Ascending aorta (tissue), 2 donors: ENCODE measurements around the gene SMYD1. TPM values are rescaled to one million over a fixed set of nuclear protein-coding genes. Genes with fewer than 3 reads are reported as not detected.

Experiments
- DNase-seq, 2 donors: peaks; one replicate each; pipeline ENCODE4 v3.0.0-alpha.2; 2019; ENCODE audit warnings: low spot score in 2 of 2
- H3K27ac ChIP-seq, 2 donors: fragments of 200-600 bp; sonication (generic); one replicate each; pipeline ENCODE4 v1.5.1; 2016 to 2017; ENCODE audit warnings: mild to moderate bottlenecking in 1 of 2
- H3K27me3 ChIP-seq: fragments of 200-600 bp; sonication (generic); one replicate; pipeline ENCODE4 v1.5.1; 2017
- H3K36me3 ChIP-seq, 2 donors: fragments of 200-600 bp; sonication (generic); one replicate each; pipeline ENCODE4 v1.5.1; 2016
- H3K4me1 ChIP-seq, 2 donors: fragments of 200-600 bp; sonication (generic); one replicate each; pipeline ENCODE4 v1.5.1; 2016 to 2017; ENCODE audit warnings: mild to moderate bottlenecking in 1 of 2
- H3K4me3 ChIP-seq, 2 donors: fragments of 200-600 bp; sonication (generic); one replicate each; pipeline ENCODE4 v1.5.1; 2016 to 2017; ENCODE audit warnings: mild to moderate bottlenecking in 1 of 2
- H3K9me3 ChIP-seq, 2 donors: fragments of 200-600 bp; sonication (generic); one replicate each; pipeline ENCODE4 v1.5.1; 2016
- CTCF ChIP-seq, 3 experiments: fragments of 200-600 bp in 2 of 3; fragments of 450-650 bp in 1 of 3; sonication (generic) in 2 of 3; IDR thresholded peaks; one replicate each; pipeline ENCODE4 v1.5.1; 2016 to 2019; ENCODE audit warnings: antibody characterized with exemption in 3 of 3, mild to moderate bottlenecking in 1 of 3, moderate library complexity in 1 of 3
- intact Hi-C: fragments of 100-400 bp; cut with DNase I; formaldehyde crosslinking; loops from one replicate; pipeline ENCODE4 v1.15.1; 2023
- total RNA-seq: library from RNA; depleted of rRNA; stranded (reverse); fragments of >200 nt; gene quantifications from one replicate; pipeline ENCODE4 v1.1.0, GENCODE V29; 2016

Gene SMYD1
- total RNA-seq, 1 donor from 2014 or later: not detected

GRCh38 chr2:88088999-88089398 lies 21.4 kb downstream of the SMYD1 start:
- DNase-seq: no peak
- H3K27ac ChIP-seq: no peak overlapping the region
- H3K4me3 ChIP-seq: no peak overlapping the region
- H3K36me3 ChIP-seq: no peaks in the 10 kb centered on the region
- no peaks in the 10 kb centered on the region for H3K9me3 ChIP-seq
- no peak for TF ChIP-seq CTCF (IDR thresholded peaks at IDR 0.05)
- intact Hi-C loops: no loop called here
- H3K4me1 ChIP-seq: no peaks in the 10 kb centered on the region
- H3K27me3 ChIP-seq: no peaks in the 10 kb centered on the region

GRCh38 chr2:88090446-88091283 lies 23.0 kb downstream of the SMYD1 start:
- H3K27ac ChIP-seq: no peak overlapping the region
- no peaks in the 10 kb centered on the region for H3K4me1 ChIP-seq
- no peaks in the 10 kb centered on the region for H3K9me3 ChIP-seq
- no peak overlapping the region for H3K4me3 ChIP-seq
- intact Hi-C loops: no loop called here
- H3K36me3 ChIP-seq: no peaks in the 10 kb centered on the region
- DNase-seq: no peak
- no peaks in the 10 kb centered on the region for H3K27me3 ChIP-seq
- no peak for TF ChIP-seq CTCF (IDR thresholded peaks at IDR 0.05)

- Histone ChIP-seq H3K9me3 (no peaks in the 10 kb centered on the region), H3K27ac (no peak overlapping the region), H3K36me3 (no peaks in the 10 kb centered on the region), H3K4me1 (no peaks in the 10 kb centered on the region), H3K4me3 (no peak overlapping the region), H3K27me3 (no peaks in the 10 kb centered on the region)
- no peak for DNase-seq
- intact Hi-C loops: no loop called here
- TF ChIP-seq CTCF (IDR thresholded peaks at IDR 0.05): no peak
Measured at GRCh38 chr2:88091943-88092342, 24.3 kb downstream of the SMYD1 start.

- DNase-seq: no peak
- intact Hi-C loops: no loop called here
- TF ChIP-seq CTCF (IDR thresholded peaks at IDR 0.05): no peak
- H3K4me1 ChIP-seq: no peaks in the 10 kb centered on the region
- H3K27me3 ChIP-seq: no peaks in the 10 kb centered on the region
- no peaks in the 10 kb centered on the region for H3K9me3 ChIP-seq
- no peaks in the 10 kb centered on the region for H3K36me3 ChIP-seq
- H3K27ac ChIP-seq: no peak overlapping the region
- no peak overlapping the region for H3K4me3 ChIP-seq
Measured at GRCh38 chr2:88092773-88093172, 25.1 kb downstream of the SMYD1 start.

GRCh38 chr2:88095022-88095421 lies 27.4 kb downstream of the SMYD1 start:
- Histone ChIP-seq H3K9me3 (no peaks in the 10 kb centered on the region), H3K36me3 (no peaks in the 10 kb centered on the region), H3K27ac (no peak overlapping the region), H3K4me1 (no peaks in the 10 kb centered on the region), H3K27me3 (no peaks in the 10 kb centered on the region), H3K4me3 (no peak overlapping the region)
- no peak for TF ChIP-seq CTCF (IDR thresholded peaks at IDR 0.05)
- DNase-seq: no peak
- intact Hi-C loops: no loop called here
